NCI-H2081 (cell line): ENCODE data around the gene RGS7.
A peak's percentile ranks its signal among the peaks of the same experiment; 100 is the strongest.

Experiments
- DNase-seq, 2 experiments: peaks; one replicate each; lab custom pipeline; 2025; lab: John Stamatoyannopoulos, UW

Gene RGS7

DNA sequence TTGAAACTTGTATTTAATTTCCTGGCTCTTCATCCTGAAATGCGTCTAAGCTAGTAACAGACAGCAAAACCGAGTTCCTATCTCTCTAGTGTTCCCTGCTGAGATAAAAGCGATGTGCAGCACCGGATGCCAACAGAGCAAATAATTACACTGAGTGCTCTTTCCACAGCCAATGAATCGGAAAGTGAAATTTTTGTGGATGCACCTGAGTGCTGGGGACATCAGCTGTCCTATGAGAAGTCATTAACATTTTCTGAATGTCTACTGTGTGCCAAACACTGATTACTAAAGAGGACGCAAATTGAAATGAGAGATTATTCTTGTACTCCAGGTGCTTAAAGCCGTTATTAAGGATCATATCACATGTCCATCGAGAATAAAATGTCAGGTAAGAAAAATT lies 278.0 kb downstream of the RGS7 start:
- DNase-seq: peak; percentile 49 to 87

GRCh38 chr1:241077386-241078147 lies 279.4 kb downstream of the RGS7 start:
- DNase-seq: no peak

DNA sequence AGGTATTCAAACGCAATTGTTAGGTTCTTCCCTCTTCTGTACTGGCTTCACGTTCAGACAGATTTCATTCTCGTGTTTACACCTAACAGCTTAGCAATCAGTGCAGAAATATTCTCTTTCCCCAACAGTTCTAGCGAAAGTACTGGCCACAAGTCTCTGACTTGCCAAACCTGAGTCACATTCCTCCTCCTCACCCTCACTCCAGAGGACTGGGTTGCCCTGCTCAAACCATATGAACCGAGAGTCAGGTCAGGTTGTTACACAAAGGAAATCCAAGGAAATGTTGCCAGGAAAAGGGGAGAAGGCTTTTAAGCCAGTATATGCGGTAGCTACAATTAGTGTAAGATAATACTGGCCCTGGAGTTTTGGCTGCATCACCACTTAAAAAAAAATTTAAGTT lies 282.5 kb downstream of the RGS7 start:
- DNase-seq: no peak

DNA sequence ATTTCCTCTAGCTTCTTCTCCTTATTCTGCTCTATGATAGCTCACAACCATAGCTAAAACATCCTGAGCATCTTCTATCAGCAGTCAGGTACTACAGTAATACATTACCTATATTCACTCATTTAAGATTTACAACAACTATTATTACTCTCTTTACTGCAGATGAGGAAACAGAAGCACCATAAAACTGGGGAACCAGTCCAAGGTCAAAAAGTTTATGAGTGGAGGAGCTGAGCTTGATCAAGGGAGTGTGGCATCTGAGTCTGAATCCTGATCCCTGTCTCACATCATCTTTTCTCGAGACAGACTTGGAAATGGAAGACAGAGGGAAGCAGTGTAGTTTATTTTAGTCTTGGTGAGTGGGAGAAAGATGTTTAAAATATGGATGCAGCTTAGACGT lies 288.6 kb downstream of the RGS7 start:
- no peak for DNase-seq

GRCh38 chr1:241063276-241063675 lies 293.7 kb downstream of the RGS7 start:
- DNase-seq: peak; percentile 27 to 57

DNA sequence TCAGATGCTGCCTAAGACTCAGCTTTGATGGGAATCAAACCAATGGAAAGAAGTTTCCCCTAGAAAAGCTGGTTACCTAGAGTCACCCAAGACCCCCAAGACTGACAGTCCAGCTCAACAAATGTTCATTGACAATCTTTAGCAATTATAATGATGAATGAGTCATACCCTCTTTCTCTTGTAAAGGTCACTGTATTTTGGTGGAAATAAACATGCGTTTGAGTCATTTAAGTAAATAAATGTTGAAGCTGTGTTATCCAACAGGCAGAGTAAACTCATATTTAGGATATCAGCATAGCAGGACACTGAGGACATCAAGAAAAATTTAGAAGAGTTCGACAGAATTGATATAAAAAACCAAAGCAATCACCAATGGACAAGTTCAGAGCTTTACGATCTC lies 295.9 kb downstream of the RGS7 start:
- no peak for DNase-seq

DNA sequence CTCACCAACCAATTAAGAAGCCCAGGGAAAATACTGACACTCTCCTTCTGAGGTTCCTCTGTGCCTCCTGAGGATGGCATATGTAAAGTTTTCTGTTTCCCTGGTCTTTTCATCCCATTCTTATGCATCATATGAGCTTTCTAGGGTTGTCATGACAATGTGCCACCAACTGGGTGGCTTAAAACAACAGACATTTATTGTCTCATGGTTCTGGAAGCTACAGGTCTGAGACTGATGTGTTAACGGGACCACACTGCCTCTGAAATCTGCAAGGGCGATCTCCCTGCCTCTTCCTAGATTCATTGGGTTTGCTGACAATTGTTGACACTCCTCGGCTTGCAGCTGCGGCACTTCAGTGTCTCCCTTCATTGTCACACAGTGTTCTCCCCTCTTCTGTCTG lies 308.4 kb downstream of the RGS7 start:
- no peak for DNase-seq

GRCh38 chr1:241045659-241046058 lies 311.3 kb downstream of the RGS7 start:
- DNase-seq: no peak

GRCh38 chr1:241034203-241034936 lies 322.6 kb downstream of the RGS7 start:
- no peak for DNase-seq

DNA sequence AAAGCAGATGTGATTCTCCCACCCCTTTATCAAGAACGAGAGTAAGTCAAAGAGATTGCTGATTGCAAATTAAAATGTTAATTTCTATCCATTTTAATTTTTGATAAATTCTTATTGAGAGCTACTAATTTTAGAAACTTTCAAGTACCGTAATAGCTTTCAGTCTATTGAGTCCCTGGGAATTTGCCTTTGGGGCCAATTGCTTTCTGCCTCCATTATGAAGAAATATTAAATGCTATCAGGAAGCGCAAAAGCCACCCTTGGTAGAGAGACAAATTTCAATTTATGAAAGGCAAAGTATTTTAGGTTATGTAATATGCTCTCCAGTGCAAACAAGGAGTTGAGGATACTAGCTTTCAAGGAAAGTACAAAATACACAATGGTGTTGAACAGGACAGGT lies 332.2 kb downstream of the RGS7 start:
- no peak for DNase-seq

- no peak for DNase-seq
These were observed 334.6 kb downstream of the RGS7 start for GRCh38 chr1:241022366-241022765.

- DNase-seq: no peak
These were observed 335.9 kb downstream of the RGS7 start for GRCh38 chr1:241020851-241021697.

- no peak for DNase-seq
These were observed 344.2 kb downstream of the RGS7 start for GRCh38 chr1:241012708-241013340.

DNA sequence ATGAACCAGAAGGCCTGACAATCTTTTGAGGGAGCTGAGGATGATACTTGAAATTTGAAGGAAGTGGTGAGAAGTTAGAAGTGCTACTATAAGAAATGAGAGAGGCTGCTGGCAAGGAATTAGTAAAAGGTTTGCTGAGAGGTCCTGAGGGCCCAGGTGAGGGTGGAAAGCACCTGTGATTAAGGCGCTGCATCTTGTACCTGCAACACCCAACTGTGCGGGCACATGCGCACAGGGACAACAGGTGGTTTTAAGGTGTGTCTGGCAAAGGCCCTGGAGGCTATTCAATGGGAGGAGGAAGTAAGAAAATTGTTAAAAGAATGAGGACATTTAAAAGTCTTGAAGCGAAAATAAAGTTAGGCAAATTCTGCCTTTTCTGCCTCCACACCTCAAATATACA lies 349.3 kb downstream of the RGS7 start:
- no peak for DNase-seq

DNA sequence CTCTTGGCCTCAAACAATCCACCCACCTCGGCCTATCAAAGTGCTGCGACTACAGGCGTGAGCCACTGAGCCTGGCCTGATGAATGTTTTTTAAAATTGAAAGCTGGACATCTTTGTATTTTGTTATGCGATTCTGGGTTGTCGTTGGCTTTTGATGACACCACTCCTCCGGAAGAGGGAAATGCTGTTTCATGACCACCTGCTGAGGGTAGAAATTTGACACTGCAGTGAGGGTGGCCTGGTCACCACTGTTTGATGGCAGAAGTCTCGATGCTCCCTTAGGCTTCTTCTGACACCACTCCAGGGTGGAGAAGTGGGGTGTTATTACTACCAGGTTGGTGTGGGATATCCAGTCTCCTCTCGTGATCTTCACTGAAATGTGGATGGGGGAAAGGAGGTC lies 357.2 kb downstream of the RGS7 start:
- no peak for DNase-seq

DNA sequence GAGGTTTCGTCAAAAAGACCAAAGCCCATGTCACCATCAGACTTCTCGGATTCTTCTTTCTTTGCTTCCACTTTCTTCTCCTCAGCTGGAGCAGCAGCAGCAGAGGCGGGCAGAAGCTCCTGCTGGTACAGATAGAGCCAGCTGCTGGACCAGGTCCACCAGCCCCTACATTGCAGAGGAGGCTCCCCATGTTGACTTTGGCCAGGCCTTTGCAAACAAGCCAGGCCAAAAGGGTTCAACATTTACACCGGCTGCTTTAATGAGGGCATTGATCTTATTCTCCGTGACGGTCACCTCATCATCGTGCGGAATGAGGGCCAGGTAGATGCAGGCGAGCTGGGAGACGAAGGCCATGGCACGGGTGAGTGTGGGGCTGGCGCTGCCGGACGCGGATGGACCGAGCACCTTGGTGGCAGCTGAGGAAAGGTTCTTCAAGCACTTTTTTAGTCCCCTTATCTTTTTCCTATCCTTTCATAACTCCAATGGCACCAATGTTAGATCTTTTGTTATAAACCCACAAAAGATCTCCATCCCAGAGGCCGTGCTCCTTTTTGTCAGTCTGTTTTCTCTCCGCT lies 358.5 kb downstream of the RGS7 start:
- DNase-seq: no peak

DNA sequence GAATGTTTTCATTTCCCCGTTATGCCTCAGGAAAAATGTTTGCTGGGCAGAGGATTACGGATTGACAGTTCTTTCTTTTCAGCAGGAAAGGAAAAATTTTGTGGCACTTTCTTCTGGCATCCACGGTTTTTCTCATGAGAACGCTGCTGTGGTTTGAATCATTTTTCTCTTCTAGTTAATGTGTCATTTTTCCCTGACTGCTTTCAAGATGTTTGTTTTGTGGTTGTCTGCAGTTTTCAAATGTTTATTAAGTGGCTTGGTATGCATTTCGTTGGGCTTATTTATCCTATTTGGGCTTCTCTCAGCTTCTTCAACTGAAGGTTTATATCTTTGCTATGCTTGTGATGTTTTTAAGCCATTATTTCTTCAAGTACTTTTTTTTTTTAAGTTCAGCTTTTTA lies 359.0 kb downstream of the RGS7 start:
- no peak for DNase-seq

- no peak for DNase-seq
These were observed 364.0 kb downstream of the RGS7 start for GRCh38 chr1:240993004-240993403.

- no peak for DNase-seq
These were observed 365.8 kb downstream of the RGS7 start for GRCh38 chr1:240991230-240991629.

- DNase-seq: no peak
These were observed 369.1 kb downstream of the RGS7 start for GRCh38 chr1:240987928-240988327.

DNA sequence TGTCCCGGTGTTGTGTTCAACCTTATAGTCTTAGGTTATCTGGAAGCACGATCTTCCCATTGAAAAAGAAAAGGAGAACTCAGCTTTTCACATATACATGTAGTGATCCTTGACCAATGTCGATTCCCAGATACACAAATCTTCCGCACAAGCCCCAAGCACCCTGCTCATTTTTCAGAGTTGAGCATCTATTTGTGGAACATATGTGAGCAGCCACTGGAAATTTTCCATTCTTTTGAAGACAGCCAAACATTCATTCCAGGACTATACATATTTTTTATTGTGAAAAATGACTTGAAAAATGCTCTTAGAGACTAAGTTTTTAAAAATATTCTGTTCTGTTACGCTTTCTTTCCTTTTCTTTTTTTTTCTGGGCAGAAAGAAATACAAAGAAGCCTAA lies 371.9 kb downstream of the RGS7 start:
- no peak for DNase-seq

- DNase-seq: no peak
These were observed 376.7 kb downstream of the RGS7 start for GRCh38 chr1:240980342-240980741.
